Measurements from ENCODE around the gene ARFIP2.

- TF ChIP-seq CTCF (IDR thresholded peaks at IDR 0.05) (no peak), POLR2AphosphoS5 (IDR thresholded peaks at IDR 0.05) (no peak)
These were observed 28.9 kb downstream of the ARFIP2 start for GRCh38 chr11:6452219-6452618.
